PC-9 (cell line): Measurements from ENCODE around the gene PCDHGA6. TPM values are rescaled to one million over a fixed set of nuclear protein-coding genes. Genes with fewer than 3 reads are reported as not detected.

Experiments used
- Bru-seq: library from RNA; stranded (reverse); fragments of 400-500 nt; gene quantifications from one replicate; lab custom pipeline; 2021; lab: Mats Ljungman, UMichigan
- BruChase-seq, 2 experiments: library from RNA; stranded (reverse); fragments of 400-500 nt; gene quantifications; one replicate each; lab custom pipeline; 2021; lab: Mats Ljungman, UMichigan
- BruUV-seq: library from RNA; stranded (reverse); fragments of 400-500 nt; replicated peaks from 2 replicates; lab custom pipeline; 2021; lab: Mats Ljungman, UMichigan
- CTCF ChIA-PET: fragments of 300-600 bp; sonication (Branson Sonifier 250); formaldehyde crosslinking; loops from one replicate; lab custom pipeline; 2022; ENCODE audit warnings: antibody characterized with exemption; lab: Charles Lee
- POLR2A ChIA-PET: fragments of 300-600 bp; sonication (Branson Sonifier 250); formaldehyde crosslinking; loops from one replicate; lab custom pipeline; 2022; ENCODE audit warnings: antibody characterized with exemption; ENCODE audit not compliant: unreplicated experiment; lab: Charles Lee
- DNase-seq, 2 experiments: peaks; one replicate each; pipeline versions ENCODE4 v3.0.0 to v3.0.0-alpha.2; 2015 to 2022; ENCODE audit warnings: mixed read lengths in 1 of 2
- H2AFZ ChIP-seq: fragments of 200-600 bp; sonication (generic); 2 replicates; pipeline ENCODE4 v1.8.1; 2017; ENCODE audit warnings: antibody characterized with exemption
- H3F3A ChIP-seq: fragments of 200-600 bp; sonication (generic); 2 replicates; pipeline ENCODE4 v1.8.1; 2017; ENCODE audit warnings: antibody characterized with exemption, mild to moderate bottlenecking, low read depth; ENCODE audit not compliant: insufficient read depth
- H3K27ac ChIP-seq: fragments of 200-600 bp; sonication (generic); 2 replicates; pipeline ENCODE4 v1.6.1; 2016; ENCODE audit warnings: mixed run types
- H3K27me3 ChIP-seq: fragments of 200-600 bp; sonication (generic); 2 replicates; pipeline ENCODE4 v1.6.1; 2016; ENCODE audit warnings: low read depth, mixed run types; ENCODE audit not compliant: insufficient read depth
- H3K36me3 ChIP-seq: fragments of 200-600 bp; sonication (generic); 2 replicates; pipeline ENCODE4 v1.6.1; 2016; ENCODE audit warnings: low read depth, mixed run types
- H3K4me1 ChIP-seq: fragments of 200-600 bp; sonication (generic); replicated peaks from 2 replicates; pipeline ENCODE4 v1.6.1; 2016; ENCODE audit warnings: mixed run types; ENCODE audit not compliant: insufficient read depth
- H3K4me2 ChIP-seq: fragments of 200-600 bp; sonication (generic); 2 replicates; pipeline ENCODE4 v1.6.1; 2017; ENCODE audit warnings: mixed run types
- H3K4me3 ChIP-seq: fragments of 200-600 bp; sonication (generic); 2 replicates; pipeline ENCODE4 v1.6.1; 2016; ENCODE audit warnings: mixed run types
- H3K79me2 ChIP-seq: fragments of 200-600 bp; sonication (generic); 2 replicates; pipeline ENCODE4 v1.6.1; 2017; ENCODE audit warnings: low read depth, mixed run types
- H3K9me2 ChIP-seq: fragments of 200-600 bp; sonication (generic); 2 replicates; pipeline ENCODE4 v1.8.1; 2017; ENCODE audit warnings: mild to moderate bottlenecking; ENCODE audit not compliant: insufficient read depth
- H3K9me3 ChIP-seq: fragments of 200-600 bp; sonication (generic); 2 replicates; pipeline ENCODE4 v1.8.1; 2016; ENCODE audit warnings: low read depth; ENCODE audit not compliant: insufficient read depth
- H4K20me1 ChIP-seq: fragments of 200-600 bp; sonication (generic); 2 replicates; pipeline ENCODE4 v1.8.1; 2017; ENCODE audit not compliant: insufficient read depth
- EZH2 ChIP-seq: fragments of 200-600 bp; sonication (generic); IDR thresholded peaks from 2 replicates; pipeline ENCODE4 v1.8.0; 2017; ENCODE audit warnings: antibody characterized with exemption, low read depth
- intact Hi-C: fragments of 100-400 bp; cut with micrococcal nuclease; formaldehyde crosslinking; loops from one replicate; pipeline ENCODE4 v1.10.0; 2022; ENCODE audit not compliant: unreplicated experiment
- long read RNA-seq: library from polyadenylated mRNA; stranded (forward); transcript quantifications from one replicate; pipeline ENCODE4 v2.0.0, GENCODE V29; 2022
- total RNA-seq: library from RNA; stranded (reverse); gene quantifications from 2 replicates; pipeline ENCODE4 v1.2.3, GENCODE V29; 2021
- TF ChIP-seq, protein P1 (sequence below): fragments of 200-600 bp; sonication (generic); conservative IDR thresholded peaks from 2 replicates; pipeline ENCODE4 v1.6.1; 2017; ENCODE audit warnings: mixed run types, antibody characterized with exemption, mild to moderate bottlenecking, moderate library complexity

The PCDHGA6 gene
- total RNA-seq (0.17 TPM in 1 of 2 replicates, not detected in the other), Bru-seq, nascent RNA (not detected), BruChase-seq, experiment 1, labeled RNA remaining after a 2-hour chase (percentile 24 among the genes with signal in this experiment), BruChase-seq, experiment 2, labeled RNA remaining after a 6-hour chase (percentile 22 among the genes with signal in this experiment)
- long read RNA-seq = 0 reads

GRCh38 chr5:141373673-141374317 is at the start of gene PCDHGA6:
PCDHGA6 (plus strand) TSS chr5:141373891; CDS start chr5:141374084, 193 bp downstream.
- ChIA-PET CTCF (interaction anchor here (1.0 kb wide), 1 partner anchor 192 kb away, joined by 3 read pairs; no protein-coding TSS in a partner anchor), POLR2A (no interaction called here)
- Histone ChIP-seq H3K4me2 (no peak within 1 kb of the TSS), H3F3A (no peaks in the 10 kb centered on the region), H3K27me3 (peaks cover 28% of the 10 kb centered on the region; the same call in 1 of the 2 replicates), H3K36me3 (no peaks in the 10 kb centered on the region), H3K4me1 (no peaks in the 10 kb centered on the region), H4K20me1 (no peaks in the 10 kb centered on the region), H3K9me3 (no peaks in the 10 kb centered on the region; the same call in 1 of the 2 replicates), H3K79me2 (no peaks in the 10 kb centered on the region), H3K4me3 (no peak within 1 kb of the TSS), H3K9me2 (no peaks in the 10 kb centered on the region), H3K27ac (no peak within 1 kb of the TSS), H2AFZ (no peak within 1 kb of the TSS)
- DNase-seq = no peak
- intact Hi-C loops = no loop called here
- TF ChIP-seq, protein P1, sequence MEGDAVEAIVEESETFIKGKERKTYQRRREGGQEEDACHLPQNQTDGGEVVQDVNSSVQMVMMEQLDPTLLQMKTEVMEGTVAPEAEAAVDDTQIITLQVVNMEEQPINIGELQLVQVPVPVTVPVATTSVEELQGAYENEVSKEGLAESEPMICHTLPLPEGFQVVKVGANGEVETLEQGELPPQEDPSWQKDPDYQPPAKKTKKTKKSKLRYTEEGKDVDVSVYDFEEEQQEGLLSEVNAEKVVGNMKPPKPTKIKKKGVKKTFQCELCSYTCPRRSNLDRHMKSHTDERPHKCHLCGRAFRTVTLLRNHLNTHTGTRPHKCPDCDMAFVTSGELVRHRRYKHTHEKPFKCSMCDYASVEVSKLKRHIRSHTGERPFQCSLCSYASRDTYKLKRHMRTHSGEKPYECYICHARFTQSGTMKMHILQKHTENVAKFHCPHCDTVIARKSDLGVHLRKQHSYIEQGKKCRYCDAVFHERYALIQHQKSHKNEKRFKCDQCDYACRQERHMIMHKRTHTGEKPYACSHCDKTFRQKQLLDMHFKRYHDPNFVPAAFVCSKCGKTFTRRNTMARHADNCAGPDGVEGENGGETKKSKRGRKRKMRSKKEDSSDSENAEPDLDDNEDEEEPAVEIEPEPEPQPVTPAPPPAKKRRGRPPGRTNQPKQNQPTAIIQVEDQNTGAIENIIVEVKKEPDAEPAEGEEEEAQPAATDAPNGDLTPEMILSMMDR = peak; percentile 46; the same call in 1 of the 2 replicates
- no peak for TF ChIP-seq EZH2
- BruUV-seq = no TSS peak

- intact Hi-C loops = loop anchor here (5.0 to 10.0 kb wide), 3 partner anchors 89 to 236 kb away; partner anchors contain the start of genes PCDHGA10 and PCDHGB7
Measured at GRCh38 chr5:141326088-141326854, 47.4 kb upstream of the PCDHGA6 start.

More at GRCh38 chr5:141326088-141326854, 47.4 kb upstream of the PCDHGA6 start:
- Histone ChIP-seq H3K4me1 (0 out of 2 replicates have a peak, but pooled peaks cover 2% of the 10 kb centered on the region), H3K79me2 (no peaks in the 10 kb centered on the region), H3K9me3 (peaks cover 19% of the 10 kb centered on the region), H3K4me3 (peak overlapping the region; percentile 23; the same call in 1 of the 2 replicates), H3K9me2 (no peaks in the 10 kb centered on the region), H2AFZ (peak overlapping the region; percentile 77), H3F3A (peaks cover 7% of the 10 kb centered on the region; the same call in 1 of the 2 replicates), H4K20me1 (no peaks in the 10 kb centered on the region), H3K36me3 (0 out of 2 replicates have a peak, but pooled peaks cover 4% of the 10 kb centered on the region), H3K27ac (no peak overlapping the region), H3K4me2 (peak overlapping the region; percentile 60), H3K27me3 (no peaks in the 10 kb centered on the region; the same call in 1 of the 2 replicates)
- DNase-seq = peak; percentile 45 to 56
- CTCF ChIA-PET = no interaction called here
- POLR2A ChIA-PET = no interaction called here
- no TSS peak for BruUV-seq
- TF ChIP-seq, protein P1 = peak; percentile 55; the same call in 1 of the 2 replicates
- no peak for TF ChIP-seq EZH2
